ENCODE data around the gene NFAT5.
A peak's percentile ranks its signal among the peaks of the same experiment; 100 is the strongest.
"Not testable (repeated sequence)": the region's sequence is repeated elsewhere in the genome, so short reads cannot be mapped to it uniquely, and the experiment has no call there.

The NFAT5 gene

DNA sequence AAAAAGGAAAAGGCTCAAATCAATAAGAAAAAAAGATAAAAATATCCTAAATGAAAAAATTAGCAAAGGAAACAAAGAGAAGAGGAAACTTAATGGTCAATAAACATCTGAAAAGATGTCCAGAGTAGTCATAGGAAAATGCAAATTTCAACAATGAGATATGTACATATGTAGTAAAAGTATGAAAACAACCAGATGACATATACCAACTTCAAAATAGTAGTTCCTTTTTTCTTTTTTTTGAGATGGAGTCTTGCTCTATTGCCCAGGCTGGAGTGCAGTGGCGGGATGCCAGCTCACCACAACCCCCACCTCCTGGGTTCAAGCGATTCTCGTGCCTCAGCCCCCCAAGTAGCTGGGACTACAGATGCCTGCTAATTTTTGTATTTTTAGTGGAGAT is 21.7 kb upstream of the NFAT5 start:
- H4K91ac ChIP-seq (ENCODE audit: low read depth, low read length, poor library complexity): no peak overlapping the region
- WGBS, 2 donors (ENCODE audit: extremely low coverage in 2 of 2, insufficient read length in 2 of 2, insufficient replicate concordance in 1 of 2): no CpG with 5 or more reads among the region's 3 CpGs
- H4K8ac ChIP-seq (ENCODE audit: low read depth, low read length): no peak overlapping the region
- no peaks in the 10 kb centered on the region for H3K9me3 ChIP-seq (replicated peaks in 1 of 2; ENCODE audit: control insufficient read depth in 2 of 2, insufficient read depth in 1 of 2, low read depth in 1 of 2, low read length in 2 of 2)
- H2BK5ac ChIP-seq (ENCODE audit: low read length): no peak overlapping the region
- no peak overlapping the region for H2AK5ac ChIP-seq (ENCODE audit: low read depth, low read length)
- no peaks in the 10 kb centered on the region for H3K27me3 ChIP-seq (ENCODE audit: control insufficient read depth in 3 of 3, insufficient read depth in 3 of 3, low read depth in 1 of 3, low read length in 3 of 3)
- H3K27ac ChIP-seq (replicated peaks; ENCODE audit: low read length): no peak overlapping the region
- H3K4me3 ChIP-seq (ENCODE audit: low read length in 2 of 2): no peak overlapping the region
- no peaks in the 10 kb centered on the region for H3K36me3 ChIP-seq (replicated peaks in 1 of 2; ENCODE audit: control insufficient read depth in 2 of 2, insufficient read depth in 2 of 2, low read length in 2 of 2)
- no peak overlapping the region for H2AFZ ChIP-seq (ENCODE audit: low read length)
- H3K4me1 ChIP-seq (ENCODE audit: control insufficient read depth in 2 of 2, insufficient read depth in 1 of 2, low read depth in 1 of 2, low read length in 2 of 2): no peaks in the 10 kb centered on the region
- no peak overlapping the region for H2BK15ac ChIP-seq (ENCODE audit: low read length)
- H3K4ac ChIP-seq (ENCODE audit: low read length): no peak overlapping the region
- no peaks in the 10 kb centered on the region for H3K79me1 ChIP-seq (ENCODE audit: low read depth, low read length)
- no peak overlapping the region for H3K18ac ChIP-seq (ENCODE audit: low read length)
- no peak overlapping the region for H3K14ac ChIP-seq (ENCODE audit: low read length)
- no peak overlapping the region for H3K9ac ChIP-seq (ENCODE audit: low read depth, low read length, poor library complexity)
- no peak for DNase-seq (ENCODE audit: low spot score)
- H3K23ac ChIP-seq (ENCODE audit: low read depth, low read length, poor library complexity): no peak overlapping the region
- no peak overlapping the region for H3K4me2 ChIP-seq (ENCODE audit: insufficient read depth, low read length, poor library complexity, severe bottlenecking)
- H2BK120ac ChIP-seq (ENCODE audit: low read depth, low read length): no peak overlapping the region
- H2BK12ac ChIP-seq (ENCODE audit: low read length): no peak overlapping the region

DNA sequence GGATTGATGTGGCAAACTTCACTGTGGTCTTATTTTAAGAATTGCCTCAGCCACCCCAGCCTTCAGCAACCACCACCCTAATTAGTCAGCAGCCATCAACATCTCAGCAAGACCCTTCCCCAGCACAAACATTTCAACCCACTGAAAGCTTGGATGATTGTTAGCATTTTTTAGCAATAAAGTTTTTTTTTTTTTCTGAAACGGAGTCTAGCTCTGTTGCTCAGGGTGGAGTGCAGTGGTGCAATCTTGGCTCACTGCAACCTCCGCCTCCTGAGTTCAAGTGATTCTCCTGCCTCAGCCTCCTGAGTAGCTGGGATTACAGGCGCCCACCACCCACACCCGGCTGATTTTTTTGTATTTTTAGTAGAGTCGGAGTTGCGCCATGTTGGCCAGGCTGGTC is 19.1 kb upstream of the NFAT5 start:
- H3K14ac ChIP-seq (ENCODE audit: low read length); H3K27ac ChIP-seq (replicated peaks; ENCODE audit: low read length); H2BK120ac ChIP-seq (ENCODE audit: low read depth, low read length); H2BK12ac ChIP-seq (ENCODE audit: low read length); H3K79me1 ChIP-seq (ENCODE audit: low read depth, low read length); H3K9me3 ChIP-seq (replicated peaks in 1 of 2; ENCODE audit: control insufficient read depth in 2 of 2, insufficient read depth in 1 of 2, low read depth in 1 of 2, low read length in 2 of 2); H3K27me3 ChIP-seq (ENCODE audit: control insufficient read depth in 3 of 3, insufficient read depth in 3 of 3, low read depth in 1 of 3, low read length in 3 of 3); H3K23ac ChIP-seq (ENCODE audit: low read depth, low read length, poor library complexity); H2AK5ac ChIP-seq (ENCODE audit: low read depth, low read length); H3K4ac ChIP-seq (ENCODE audit: low read length); H2AFZ ChIP-seq (ENCODE audit: low read length); H3K4me3 ChIP-seq (ENCODE audit: low read length in 2 of 2); H2BK5ac ChIP-seq (ENCODE audit: low read length); H3K9ac ChIP-seq (ENCODE audit: low read depth, low read length, poor library complexity); H4K8ac ChIP-seq (ENCODE audit: low read depth, low read length); H2BK15ac ChIP-seq (ENCODE audit: low read length); H3K4me2 ChIP-seq (ENCODE audit: insufficient read depth, low read length, poor library complexity, severe bottlenecking); H3K18ac ChIP-seq (ENCODE audit: low read length); H3K36me3 ChIP-seq (replicated peaks in 1 of 2; ENCODE audit: control insufficient read depth in 2 of 2, insufficient read depth in 2 of 2, low read length in 2 of 2); DNase-seq (ENCODE audit: low spot score); H4K91ac ChIP-seq (ENCODE audit: low read depth, low read length, poor library complexity); H3K4me1 ChIP-seq (ENCODE audit: control insufficient read depth in 2 of 2, insufficient read depth in 1 of 2, low read depth in 1 of 2, low read length in 2 of 2): not testable (repeated sequence)
- no CpG with 5 or more reads among the region's 6 CpGs for WGBS, 2 donors (ENCODE audit: extremely low coverage in 2 of 2, insufficient read length in 2 of 2, insufficient replicate concordance in 1 of 2)

DNA sequence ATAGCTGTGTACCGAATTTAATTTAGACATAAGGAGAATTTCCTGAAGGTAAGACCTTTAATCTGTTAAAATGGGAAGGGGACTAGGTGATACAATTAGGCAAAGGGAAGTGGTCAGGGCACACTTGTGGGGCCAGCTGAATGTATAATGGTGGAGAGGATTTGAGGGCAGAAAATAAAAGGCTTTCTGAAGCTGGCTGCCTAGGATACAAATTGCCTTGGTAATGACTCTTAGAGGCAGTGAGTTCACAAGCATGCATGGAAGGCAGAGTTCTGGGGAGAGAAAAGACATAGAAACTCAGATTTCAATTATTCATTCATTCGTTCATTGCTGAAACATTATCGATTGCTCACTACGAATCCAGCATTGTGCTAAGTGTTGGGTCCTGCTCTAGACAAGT is 12.4 kb upstream of the NFAT5 start:
- Histone ChIP-seq H2BK12ac (ENCODE audit: low read length) (no peak overlapping the region), H3K27ac (replicated peaks; ENCODE audit: low read length) (no peak overlapping the region)
- no CpG with 5 or more reads among the region's 4 CpGs for WGBS, 2 donors (ENCODE audit: extremely low coverage in 2 of 2, insufficient read length in 2 of 2, insufficient replicate concordance in 1 of 2)

DNA sequence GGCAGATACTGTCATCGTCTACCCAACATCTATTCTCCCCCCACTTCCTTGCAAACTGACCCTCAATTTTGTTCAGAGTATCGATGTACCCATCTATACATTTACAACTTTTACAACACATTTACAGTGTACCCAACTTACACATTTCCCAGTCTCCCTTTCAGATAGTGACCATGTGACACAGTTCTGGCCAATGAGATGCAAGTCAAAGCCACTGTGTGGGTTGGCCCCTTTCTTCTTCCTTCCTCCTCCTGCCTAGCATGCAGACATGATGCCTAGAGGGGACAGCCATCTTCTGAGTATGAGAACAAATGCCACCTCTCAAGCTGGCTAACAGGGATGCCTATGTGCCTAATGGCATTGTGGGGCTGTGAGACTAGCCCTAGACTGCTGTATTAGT is 11.3 kb upstream of the NFAT5 start:
- Histone ChIP-seq H2AK5ac (ENCODE audit: low read depth, low read length) (no peak overlapping the region), H2BK5ac (ENCODE audit: low read length) (no peak overlapping the region), H3K27me3 (ENCODE audit: control insufficient read depth in 3 of 3, insufficient read depth in 3 of 3, low read depth in 1 of 3, low read length in 3 of 3) (no peaks in the 10 kb centered on the region), H3K23ac (ENCODE audit: low read depth, low read length, poor library complexity) (no peak overlapping the region), H2AFZ (ENCODE audit: low read length) (peak overlapping the region; percentile 35), H3K79me1 (ENCODE audit: low read depth, low read length) (no peaks in the 10 kb centered on the region), H2BK15ac (ENCODE audit: low read length) (no peak overlapping the region), H3K36me3 (replicated peaks in 1 of 2; ENCODE audit: control insufficient read depth in 2 of 2, insufficient read depth in 2 of 2, low read length in 2 of 2) (no peaks in the 10 kb centered on the region), H2BK12ac (ENCODE audit: low read length) (no peak overlapping the region), H3K4me1 (ENCODE audit: control insufficient read depth in 2 of 2, insufficient read depth in 1 of 2, low read depth in 1 of 2, low read length in 2 of 2) (peaks cover 0 to 6% of the 10 kb centered on the region in 2 donors), H3K4ac (ENCODE audit: low read length) (no peak overlapping the region), H3K14ac (ENCODE audit: low read length) (no peak overlapping the region), H2BK120ac (ENCODE audit: low read depth, low read length) (no peak overlapping the region), H4K91ac (ENCODE audit: low read depth, low read length, poor library complexity) (no peak overlapping the region), H3K27ac (replicated peaks; ENCODE audit: low read length) (no peak overlapping the region), H3K18ac (ENCODE audit: low read length) (no peak overlapping the region), H3K4me2 (ENCODE audit: insufficient read depth, low read length, poor library complexity, severe bottlenecking) (no peak overlapping the region), H4K8ac (ENCODE audit: low read depth, low read length) (no peak overlapping the region), H3K4me3 (ENCODE audit: low read length in 2 of 2) (no peak overlapping the region), H3K9me3 (replicated peaks in 1 of 2; ENCODE audit: control insufficient read depth in 2 of 2, insufficient read depth in 1 of 2, low read depth in 1 of 2, low read length in 2 of 2) (peaks cover 0 to 3% of the 10 kb centered on the region in 2 donors), H3K9ac (ENCODE audit: low read depth, low read length, poor library complexity) (no peak overlapping the region)
- no peak for DNase-seq (ENCODE audit: low spot score)
- no CpG with 5 or more reads among the region's 2 CpGs for WGBS, 2 donors (ENCODE audit: extremely low coverage in 2 of 2, insufficient read length in 2 of 2, insufficient replicate concordance in 1 of 2)

More for the DNA sequence above, 12.4 kb upstream of the NFAT5 start:
- Histone ChIP-seq H2AFZ (ENCODE audit: low read length) (peak overlapping the region; percentile 35), H2AK5ac (ENCODE audit: low read depth, low read length) (no peak overlapping the region), H4K8ac (ENCODE audit: low read depth, low read length) (no peak overlapping the region), H3K27me3 (ENCODE audit: control insufficient read depth in 3 of 3, insufficient read depth in 3 of 3, low read depth in 1 of 3, low read length in 3 of 3) (no peaks in the 10 kb centered on the region), H3K4me3 (ENCODE audit: low read length in 2 of 2) (no peak overlapping the region), H2BK120ac (ENCODE audit: low read depth, low read length) (no peak overlapping the region), H3K4me2 (ENCODE audit: insufficient read depth, low read length, poor library complexity, severe bottlenecking) (no peak overlapping the region), H2BK15ac (ENCODE audit: low read length) (no peak overlapping the region), H3K4me1 (ENCODE audit: control insufficient read depth in 2 of 2, insufficient read depth in 1 of 2, low read depth in 1 of 2, low read length in 2 of 2) (peaks cover 0 to 6% of the 10 kb centered on the region in 2 donors), H3K18ac (ENCODE audit: low read length) (no peak overlapping the region), H3K14ac (ENCODE audit: low read length) (no peak overlapping the region), H3K79me1 (ENCODE audit: low read depth, low read length) (no peaks in the 10 kb centered on the region), H3K23ac (ENCODE audit: low read depth, low read length, poor library complexity) (no peak overlapping the region), H2BK5ac (ENCODE audit: low read length) (no peak overlapping the region), H3K9me3 (replicated peaks in 1 of 2; ENCODE audit: control insufficient read depth in 2 of 2, insufficient read depth in 1 of 2, low read depth in 1 of 2, low read length in 2 of 2) (peaks cover 0 to 3% of the 10 kb centered on the region in 2 donors), H3K4ac (ENCODE audit: low read length) (no peak overlapping the region), H3K36me3 (replicated peaks in 1 of 2; ENCODE audit: control insufficient read depth in 2 of 2, insufficient read depth in 2 of 2, low read length in 2 of 2) (no peaks in the 10 kb centered on the region), H4K91ac (ENCODE audit: low read depth, low read length, poor library complexity) (no peak overlapping the region), H3K9ac (ENCODE audit: low read depth, low read length, poor library complexity) (no peak overlapping the region)
- DNase-seq (ENCODE audit: low spot score): no peak
